ENCODE data around the gene KCTD16.

KCTD16 gene

DNA sequence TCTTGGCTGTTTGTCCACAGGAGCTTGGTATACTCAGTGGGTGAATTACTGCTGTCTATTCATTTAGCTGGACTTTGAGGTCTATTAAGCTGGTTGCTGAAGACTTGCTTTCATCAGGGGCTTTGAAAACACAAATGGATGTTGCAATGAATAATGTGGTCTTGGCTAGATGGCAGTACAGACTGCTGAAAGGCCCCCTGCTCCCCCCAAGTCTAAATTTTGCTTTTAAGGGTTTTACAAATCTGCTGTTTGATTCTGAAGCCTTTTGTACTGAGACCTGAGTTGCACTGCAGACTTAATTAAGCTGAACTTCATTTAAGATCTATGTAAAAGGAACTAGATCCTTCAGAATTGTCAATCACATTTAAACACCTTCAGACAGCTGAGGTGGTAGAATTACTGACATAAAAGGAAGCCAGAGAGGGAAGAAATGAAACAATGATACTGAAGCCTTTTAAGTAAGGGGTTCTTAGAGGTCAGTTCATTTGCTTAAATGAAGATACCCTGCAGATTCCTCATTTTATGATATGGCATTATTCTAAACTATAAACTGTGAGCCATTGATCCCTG is 37.3 kb downstream of the KCTD16 start:
- DNase-seq (ENCODE audit: low read depth, low spot score), result no peak

DNA sequence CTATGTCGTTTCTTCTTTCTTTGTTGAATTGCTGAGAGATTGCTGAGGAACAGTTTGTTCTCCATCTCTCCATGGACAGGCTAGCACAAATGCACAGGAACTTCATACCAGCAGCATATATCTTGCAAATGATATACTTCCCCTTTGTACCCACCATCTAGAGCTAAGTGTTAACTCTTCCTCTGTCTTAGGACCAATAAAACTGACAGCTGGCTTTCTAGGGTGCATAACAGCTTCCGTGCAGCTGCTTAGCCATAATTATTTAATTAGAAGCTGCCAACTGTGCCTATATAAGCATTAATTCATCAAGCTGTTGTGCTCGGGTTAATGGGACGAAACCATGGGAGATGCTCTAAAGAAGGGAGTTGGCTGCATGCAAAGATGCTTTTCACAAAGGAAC is 38.7 kb downstream of the KCTD16 start:
- DNase-seq (ENCODE audit: low read depth, low spot score), result no peak

DNA sequence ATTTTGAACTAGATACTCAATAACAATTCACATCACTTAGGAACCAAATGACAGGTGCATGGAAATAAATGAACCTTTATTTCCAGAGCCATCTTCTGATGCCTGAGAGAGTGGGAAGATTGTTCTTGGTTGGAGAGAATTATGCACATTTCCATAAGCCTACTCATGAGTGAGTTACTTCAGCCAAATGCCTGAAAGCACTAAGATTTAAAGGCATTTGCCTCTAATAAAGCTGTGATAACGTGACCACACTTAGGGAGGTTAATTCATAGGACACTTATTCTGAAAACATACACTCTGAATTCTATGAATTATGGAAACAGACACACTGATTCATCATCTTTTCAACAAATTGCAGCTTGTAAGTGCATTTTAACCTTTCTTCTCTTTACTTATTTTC is 40.0 kb downstream of the KCTD16 start:
- no peak for DNase-seq (ENCODE audit: low read depth, low spot score)

DNA sequence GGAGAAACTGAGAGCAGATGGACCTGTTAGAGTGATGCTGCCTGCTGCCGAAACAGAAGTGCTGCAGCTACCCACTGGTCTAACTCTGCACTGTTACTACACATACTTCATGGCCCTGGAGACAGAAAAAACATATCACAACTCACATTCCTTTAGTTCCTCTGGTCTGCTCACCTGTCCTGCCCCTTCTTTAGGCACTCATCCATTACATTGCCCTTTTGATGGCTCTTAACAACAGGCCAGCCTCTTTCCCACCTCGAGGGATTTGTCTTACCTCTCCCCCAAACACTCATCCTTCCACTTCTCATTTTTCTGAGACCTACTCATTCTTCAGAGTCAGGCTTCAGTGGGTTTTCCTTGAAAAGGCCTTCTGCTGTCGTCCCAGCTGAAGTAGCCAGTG is 49.2 kb downstream of the KCTD16 start:
- no peak for DNase-seq (ENCODE audit: low read depth, low spot score)

GRCh38 chr5:144227363-144227999 is 56.8 kb downstream of the KCTD16 start:
- DNase-seq (ENCODE audit: low read depth, low spot score), result no peak

- DNase-seq (ENCODE audit: low read depth, low spot score), result no peak
Measured at GRCh38 chr5:144230806-144231205, 60.1 kb downstream of the KCTD16 start.

GRCh38 chr5:144232285-144232684 is 61.6 kb downstream of the KCTD16 start:
- no peak for DNase-seq (ENCODE audit: low read depth, low spot score)

DNA sequence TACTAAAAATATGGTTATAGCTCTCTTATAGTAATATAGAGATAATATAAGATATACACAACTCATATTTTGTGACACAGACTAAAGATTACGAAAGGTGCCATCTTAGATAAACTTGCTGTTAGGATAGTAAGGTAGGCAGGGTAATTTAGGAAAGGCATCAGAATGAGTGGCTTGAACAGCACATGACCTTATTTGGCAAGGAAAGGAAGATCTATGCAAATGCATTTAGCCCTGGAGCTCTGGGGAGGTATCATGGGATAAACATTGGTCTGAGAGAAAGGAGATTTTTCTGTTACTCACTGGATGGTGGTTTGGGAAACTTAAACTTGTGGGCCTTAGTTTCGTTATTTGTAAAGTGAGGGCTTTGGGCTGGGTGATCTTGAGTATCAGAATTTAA is 65.8 kb downstream of the KCTD16 start:
- DNase-seq (ENCODE audit: low read depth, low spot score), result no peak

DNA sequence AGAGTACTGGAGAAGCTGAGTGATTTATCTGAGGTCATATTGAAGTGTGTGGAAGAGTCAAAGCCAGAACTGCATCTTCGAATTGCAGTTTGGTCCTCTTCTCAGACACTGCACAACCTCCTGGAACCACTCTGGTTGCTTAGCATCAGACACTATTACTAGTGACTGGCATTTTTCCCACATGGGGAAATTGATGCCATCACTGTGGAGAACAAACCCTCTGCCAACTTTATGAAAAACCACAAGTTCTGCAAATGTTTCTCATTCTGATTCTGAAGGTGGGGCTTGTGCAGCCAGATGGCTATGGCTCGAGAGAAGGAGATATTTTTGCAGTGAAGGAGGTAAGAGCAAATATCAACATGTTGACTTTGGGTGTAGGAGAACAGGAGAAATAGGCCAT is 67.2 kb downstream of the KCTD16 start:
- no peak for DNase-seq (ENCODE audit: low read depth, low spot score)

GRCh38 chr5:144247131-144247530 is 76.5 kb downstream of the KCTD16 start:
- DNase-seq (ENCODE audit: low read depth, low spot score), result no peak

- DNase-seq (ENCODE audit: low read depth, low spot score), result no peak
Measured at GRCh38 chr5:144248015-144248414, 77.3 kb downstream of the KCTD16 start.

DNA sequence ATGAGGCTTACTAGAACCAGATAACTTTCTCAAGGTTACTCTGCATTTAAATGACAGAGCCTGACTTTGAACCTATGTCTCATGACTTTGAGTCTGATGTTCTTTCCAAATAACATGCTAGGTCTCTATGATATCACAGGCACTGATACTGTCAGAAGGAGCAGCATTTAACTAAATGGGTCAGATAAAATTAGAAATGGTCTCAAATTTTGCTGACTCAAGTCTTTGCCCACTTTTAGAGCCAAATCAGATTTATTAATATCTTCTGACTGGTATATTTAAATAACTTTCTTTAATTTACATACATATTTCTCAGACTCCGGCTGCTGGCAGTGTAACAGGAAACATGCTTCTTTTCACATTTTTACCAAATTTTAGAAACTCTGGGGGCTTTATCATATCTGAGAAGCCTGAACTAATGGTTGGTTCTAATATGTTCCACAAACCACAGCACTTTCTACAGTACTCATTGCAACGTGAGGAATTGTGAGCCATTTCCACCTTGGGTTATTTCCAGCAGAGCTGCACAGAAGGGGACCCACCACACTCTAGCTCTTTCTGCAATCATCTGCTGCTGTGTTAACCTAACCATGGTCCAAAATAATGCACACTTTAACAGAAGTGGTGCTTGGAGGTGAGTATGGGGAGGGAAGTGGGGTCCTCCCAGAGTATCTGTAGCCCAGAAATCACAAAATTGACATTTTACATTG is 79.2 kb downstream of the KCTD16 start:
- no peak for DNase-seq (ENCODE audit: low read depth, low spot score)

DNA sequence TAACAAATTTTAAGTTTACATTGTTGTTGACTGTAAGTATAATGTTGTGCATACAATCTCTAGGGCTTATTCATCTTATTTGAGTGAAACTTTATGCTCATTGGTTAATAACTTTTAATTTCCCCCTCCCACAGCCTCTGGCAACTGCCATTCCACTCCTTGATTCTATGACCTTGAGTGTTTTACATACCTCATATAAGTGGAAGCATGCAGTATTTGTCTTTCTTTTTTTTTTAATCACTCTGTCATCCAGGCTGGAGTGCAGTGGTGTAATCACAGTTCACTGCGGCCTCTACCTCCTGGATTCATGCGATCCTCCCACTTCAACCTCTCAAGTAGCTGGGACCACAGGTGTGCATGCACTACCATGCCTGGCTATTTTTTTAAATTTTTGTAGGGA is 83.9 kb downstream of the KCTD16 start:
- no peak for DNase-seq (ENCODE audit: low read depth, low spot score)

- no peak for DNase-seq (ENCODE audit: low read depth, low spot score)
Measured at GRCh38 chr5:144260121-144260520, 89.4 kb downstream of the KCTD16 start.

- DNase-seq (ENCODE audit: low read depth, low spot score), result no peak
Measured at GRCh38 chr5:144265643-144266247, 95.1 kb downstream of the KCTD16 start.

DNA sequence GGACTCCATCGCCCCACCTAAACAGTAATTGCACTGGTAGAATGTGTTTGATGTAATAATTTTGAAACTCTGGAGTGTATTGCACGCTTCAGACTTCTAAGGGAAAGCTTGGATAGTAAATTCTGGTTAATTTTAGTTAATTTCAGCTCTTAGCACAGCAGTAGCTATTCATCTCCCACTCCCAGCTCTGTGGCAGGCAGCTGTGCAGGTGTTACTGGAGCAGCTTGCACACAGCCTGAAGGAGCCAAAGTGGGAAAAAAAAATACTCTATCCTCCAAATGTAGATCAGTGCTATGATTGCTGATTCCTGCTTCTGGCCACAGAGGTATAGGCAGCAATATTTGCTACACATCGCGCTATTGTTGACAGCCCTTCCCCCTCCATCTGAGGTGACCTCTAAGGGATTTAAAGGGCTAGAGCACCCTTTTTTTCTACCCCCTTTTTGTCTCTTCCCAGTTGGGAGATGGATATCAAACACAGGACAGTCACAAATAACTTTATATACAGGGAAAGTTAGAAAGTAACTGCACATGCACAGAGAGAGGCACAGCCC is 97.4 kb downstream of the KCTD16 start:
- no peak for DNase-seq (ENCODE audit: low read depth, low spot score)

- DNase-seq (ENCODE audit: low read depth, low spot score), result no peak
Measured at GRCh38 chr5:144273232-144274027, 102.8 kb downstream of the KCTD16 start.

DNA sequence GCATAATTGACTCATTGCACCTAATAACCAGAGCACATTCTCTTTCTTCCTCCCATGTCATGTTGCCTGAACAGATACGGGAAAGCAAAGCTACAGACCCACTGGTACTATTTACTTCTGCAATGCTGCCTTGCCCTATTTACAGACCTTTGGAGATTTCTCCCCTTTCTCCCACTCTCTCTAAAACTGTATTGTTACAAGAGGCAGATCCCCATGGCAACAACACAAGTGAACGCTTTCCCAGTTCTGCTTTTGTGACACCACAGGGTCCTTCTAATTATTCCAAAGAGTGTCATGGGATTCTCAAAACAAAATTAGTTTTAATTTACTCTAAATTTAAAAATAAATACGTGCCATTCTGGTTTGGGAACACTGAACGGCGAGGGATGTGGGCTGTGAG is 104.7 kb downstream of the KCTD16 start:
- no peak for DNase-seq (ENCODE audit: low read depth, low spot score)

DNA sequence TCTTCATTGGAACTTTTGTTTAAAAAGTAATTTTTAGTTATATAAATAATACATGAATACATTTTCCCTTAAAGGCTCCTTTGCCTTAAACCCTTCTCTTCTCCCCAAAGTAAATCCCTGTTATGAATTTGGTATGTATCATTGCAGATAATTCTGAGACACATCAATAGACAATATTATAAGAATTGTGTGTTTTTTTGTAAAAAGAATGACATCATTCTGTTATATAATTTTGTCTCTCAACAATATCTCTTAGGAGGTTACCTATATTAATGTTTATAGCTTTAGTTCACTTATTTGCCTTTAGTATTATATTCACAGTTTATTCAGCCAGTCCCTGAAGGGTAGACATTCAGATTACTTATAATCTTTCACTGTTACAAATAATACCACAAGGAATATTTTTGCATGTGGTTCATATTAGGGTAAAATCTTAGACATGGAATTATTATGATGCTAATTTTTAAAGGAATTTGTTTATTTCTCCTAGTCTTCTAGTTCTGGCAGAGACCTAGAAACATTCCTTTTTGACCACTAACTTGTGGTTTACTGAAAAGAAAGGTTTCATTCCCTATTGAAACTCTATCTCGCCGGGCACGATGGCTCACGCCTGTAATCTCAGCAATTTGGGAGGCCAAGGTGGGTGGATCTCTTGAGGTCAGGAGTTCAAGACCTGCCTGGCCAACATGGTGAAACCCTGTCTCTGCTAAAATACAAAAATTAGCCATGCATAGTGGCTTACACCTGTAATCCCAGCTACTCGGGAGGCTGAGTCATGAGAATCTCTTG is 105.6 kb downstream of the KCTD16 start:
- no peak for DNase-seq (ENCODE audit: low read depth, low spot score)

- DNase-seq (ENCODE audit: low read depth, low spot score), result no peak
Measured at GRCh38 chr5:144281784-144282183, 111.1 kb downstream of the KCTD16 start.

GRCh38 chr5:144284036-144284435 is 113.4 kb downstream of the KCTD16 start:
- DNase-seq (ENCODE audit: low read depth, low spot score), result no peak
